Measurements from ENCODE around the gene MTURN.

DNA sequence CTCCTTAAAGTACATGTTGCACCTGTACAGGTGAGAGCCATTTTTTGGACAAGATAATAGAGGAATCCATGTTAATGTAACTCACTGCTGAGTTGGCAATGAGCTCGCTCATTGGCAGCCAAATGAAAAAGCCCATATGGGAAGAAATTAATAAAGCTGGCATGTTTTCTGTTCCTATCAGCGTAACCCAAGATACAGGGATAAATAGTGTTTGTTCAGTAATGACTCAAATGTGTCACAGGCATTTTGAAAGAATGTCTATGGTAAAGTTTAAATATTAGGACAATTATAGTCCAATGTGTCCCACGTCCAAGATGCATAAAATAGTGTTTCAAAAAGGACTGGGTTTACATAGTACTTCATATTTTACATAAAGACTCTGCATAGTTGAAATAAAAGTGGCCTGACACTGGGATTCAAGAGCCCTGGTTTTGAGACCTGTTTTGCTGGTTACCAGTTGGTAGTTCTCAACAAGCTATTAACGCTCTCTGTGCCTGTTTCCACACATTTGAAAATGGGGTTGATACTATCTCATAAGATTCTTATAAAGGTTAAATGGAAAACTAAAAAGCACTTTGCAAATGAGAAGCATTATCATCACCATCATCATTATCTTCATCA lies 49.1 kb downstream of the MTURN start:
- TF ChIP-seq RAD21 (conservative IDR thresholded peaks at IDR 0.05) (no peak), TAF1 (IDR thresholded peaks at IDR 0.05; ENCODE audit: low read depth) (no peak), EZH2 (IDR thresholded peaks at IDR 0.05; ENCODE audit: borderline replicate concordance, insufficient read depth, low read length, poor library complexity, severe bottlenecking) (no peak), POLR2AphosphoS5 (IDR thresholded peaks at IDR 0.05) (no peak), MXI1 (conservative IDR thresholded peaks at IDR 0.05; ENCODE audit: poor library complexity, severe bottlenecking) (no peak), SMC3 (conservative IDR thresholded peaks at IDR 0.05; ENCODE audit: poor library complexity) (no peak), EP300 (conservative IDR thresholded peaks at IDR 0.05; ENCODE audit: poor library complexity, severe bottlenecking) (no peak)
- TF ChIP-seq, protein P1, sequence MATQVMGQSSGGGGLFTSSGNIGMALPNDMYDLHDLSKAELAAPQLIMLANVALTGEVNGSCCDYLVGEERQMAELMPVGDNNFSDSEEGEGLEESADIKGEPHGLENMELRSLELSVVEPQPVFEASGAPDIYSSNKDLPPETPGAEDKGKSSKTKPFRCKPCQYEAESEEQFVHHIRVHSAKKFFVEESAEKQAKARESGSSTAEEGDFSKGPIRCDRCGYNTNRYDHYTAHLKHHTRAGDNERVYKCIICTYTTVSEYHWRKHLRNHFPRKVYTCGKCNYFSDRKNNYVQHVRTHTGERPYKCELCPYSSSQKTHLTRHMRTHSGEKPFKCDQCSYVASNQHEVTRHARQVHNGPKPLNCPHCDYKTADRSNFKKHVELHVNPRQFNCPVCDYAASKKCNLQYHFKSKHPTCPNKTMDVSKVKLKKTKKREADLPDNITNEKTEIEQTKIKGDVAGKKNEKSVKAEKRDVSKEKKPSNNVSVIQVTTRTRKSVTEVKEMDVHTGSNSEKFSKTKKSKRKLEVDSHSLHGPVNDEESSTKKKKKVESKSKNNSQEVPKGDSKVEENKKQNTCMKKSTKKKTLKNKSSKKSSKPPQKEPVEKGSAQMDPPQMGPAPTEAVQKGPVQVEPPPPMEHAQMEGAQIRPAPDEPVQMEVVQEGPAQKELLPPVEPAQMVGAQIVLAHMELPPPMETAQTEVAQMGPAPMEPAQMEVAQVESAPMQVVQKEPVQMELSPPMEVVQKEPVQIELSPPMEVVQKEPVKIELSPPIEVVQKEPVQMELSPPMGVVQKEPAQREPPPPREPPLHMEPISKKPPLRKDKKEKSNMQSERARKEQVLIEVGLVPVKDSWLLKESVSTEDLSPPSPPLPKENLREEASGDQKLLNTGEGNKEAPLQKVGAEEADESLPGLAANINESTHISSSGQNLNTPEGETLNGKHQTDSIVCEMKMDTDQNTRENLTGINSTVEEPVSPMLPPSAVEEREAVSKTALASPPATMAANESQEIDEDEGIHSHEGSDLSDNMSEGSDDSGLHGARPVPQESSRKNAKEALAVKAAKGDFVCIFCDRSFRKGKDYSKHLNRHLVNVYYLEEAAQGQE (IDR thresholded peaks at IDR 0.05; ENCODE audit: borderline replicate concordance): no peak
- TF ChIP-seq, protein P2, sequence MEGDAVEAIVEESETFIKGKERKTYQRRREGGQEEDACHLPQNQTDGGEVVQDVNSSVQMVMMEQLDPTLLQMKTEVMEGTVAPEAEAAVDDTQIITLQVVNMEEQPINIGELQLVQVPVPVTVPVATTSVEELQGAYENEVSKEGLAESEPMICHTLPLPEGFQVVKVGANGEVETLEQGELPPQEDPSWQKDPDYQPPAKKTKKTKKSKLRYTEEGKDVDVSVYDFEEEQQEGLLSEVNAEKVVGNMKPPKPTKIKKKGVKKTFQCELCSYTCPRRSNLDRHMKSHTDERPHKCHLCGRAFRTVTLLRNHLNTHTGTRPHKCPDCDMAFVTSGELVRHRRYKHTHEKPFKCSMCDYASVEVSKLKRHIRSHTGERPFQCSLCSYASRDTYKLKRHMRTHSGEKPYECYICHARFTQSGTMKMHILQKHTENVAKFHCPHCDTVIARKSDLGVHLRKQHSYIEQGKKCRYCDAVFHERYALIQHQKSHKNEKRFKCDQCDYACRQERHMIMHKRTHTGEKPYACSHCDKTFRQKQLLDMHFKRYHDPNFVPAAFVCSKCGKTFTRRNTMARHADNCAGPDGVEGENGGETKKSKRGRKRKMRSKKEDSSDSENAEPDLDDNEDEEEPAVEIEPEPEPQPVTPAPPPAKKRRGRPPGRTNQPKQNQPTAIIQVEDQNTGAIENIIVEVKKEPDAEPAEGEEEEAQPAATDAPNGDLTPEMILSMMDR (IDR thresholded peaks at IDR 0.05; ENCODE audit: poor library complexity, severe bottlenecking): no peak
